Stimulated activated CD8-positive, alpha-beta memory T cell treated with anti-CD3 and anti-CD28 coated beads, Interleukin-7, amount 100 ng/mL, for 4 hours (primary cell): ENCODE measurements around the gene RER1.
"Not testable (repeated sequence)": the region's sequence is repeated elsewhere in the genome, so short reads cannot be mapped to it uniquely, and the experiment has no call there.

Experiments used
- DNase-seq, 2 donors: peaks; one replicate each; pipeline ENCODE4 v3.0.0-alpha.2; 2020; ENCODE audit warnings: low read depth in 2 of 2

The RER1 gene

GRCh38 chr1:2427976-2428375, 36.3 kb downstream of the RER1 start:
- no peak for DNase-seq

GRCh38 chr1:2428490-2428889, 36.8 kb downstream of the RER1 start:
- no peak for DNase-seq

DNA sequence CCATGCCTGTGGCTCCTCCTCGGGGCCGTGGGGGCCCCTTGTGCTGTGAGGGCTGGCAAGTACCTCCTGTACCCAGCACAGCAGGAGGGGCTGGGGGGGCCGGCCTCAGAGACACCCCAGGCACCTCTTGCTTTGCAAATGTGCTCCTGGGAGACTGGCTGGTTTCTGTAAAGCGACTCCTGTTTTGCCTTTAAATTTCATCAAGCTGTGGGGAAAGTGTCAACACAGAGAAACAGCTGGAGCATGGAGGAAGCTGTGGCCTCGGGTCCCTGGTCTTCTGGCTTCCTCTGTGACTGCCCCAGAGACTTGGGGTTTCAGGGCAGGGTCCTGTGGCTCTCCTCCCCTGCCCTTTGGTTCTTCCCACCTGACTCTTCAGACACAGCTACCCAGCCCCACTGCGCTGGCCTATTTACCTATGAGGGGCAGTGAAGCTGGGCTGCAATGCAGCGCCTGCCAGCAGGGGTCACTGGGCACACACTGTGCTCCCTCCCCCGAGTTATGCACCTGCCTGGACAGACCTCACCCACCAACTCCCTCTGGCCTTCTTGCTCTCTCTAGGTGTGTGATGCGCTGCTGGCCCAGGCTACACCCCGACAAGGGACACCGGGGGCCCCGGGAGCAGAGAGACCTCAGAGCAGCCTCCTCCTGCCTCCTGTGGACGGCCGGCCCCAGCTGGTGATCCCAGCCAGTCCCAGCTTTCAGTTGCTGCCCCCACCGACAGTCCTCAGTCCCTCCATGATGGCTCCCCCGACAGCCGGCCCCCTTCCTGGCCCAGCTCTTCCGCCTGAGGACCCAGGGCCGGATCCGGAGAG, 38.3 kb downstream of the RER1 start:
- no peak for DNase-seq

DNA sequence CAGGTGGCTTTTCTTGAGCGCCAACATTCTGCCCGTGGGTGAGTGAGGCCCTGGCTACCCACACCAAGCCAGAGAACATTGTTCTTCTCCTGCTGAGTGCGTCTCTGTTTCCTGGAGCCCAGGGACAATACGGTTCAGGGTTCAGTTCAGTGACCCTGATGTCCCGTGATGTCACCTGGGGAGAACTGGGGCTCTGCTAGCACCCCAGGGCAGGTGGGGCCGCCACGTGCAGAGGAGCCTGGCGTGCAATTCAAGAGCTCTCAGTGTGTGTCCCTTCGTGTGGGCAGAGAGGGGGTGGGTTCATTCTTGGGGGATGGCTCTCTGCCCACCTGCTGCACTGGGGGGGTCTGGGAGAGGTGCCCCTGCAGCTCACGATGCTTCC, 38.9 kb downstream of the RER1 start:
- no peak for DNase-seq

DNA sequence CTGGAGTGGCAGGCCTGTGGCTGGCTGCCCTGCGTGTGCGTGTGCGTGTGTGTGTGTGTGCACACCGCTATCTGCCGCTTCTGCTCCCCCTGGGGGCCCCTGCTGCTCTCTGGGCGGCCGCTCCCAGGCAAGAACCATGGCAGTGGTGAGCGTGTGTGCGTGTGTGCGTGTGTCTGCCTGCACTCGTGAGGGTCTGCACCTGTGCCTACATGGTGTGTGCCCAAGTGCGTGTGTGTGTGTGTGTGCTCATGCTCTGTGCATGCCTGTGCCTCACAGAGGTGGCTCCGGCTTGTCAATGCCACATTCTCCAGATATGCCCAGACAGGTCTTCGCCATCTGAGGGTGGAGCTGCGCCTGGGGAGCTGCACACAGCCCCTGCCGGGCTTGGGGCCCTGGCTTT, 39.5 kb downstream of the RER1 start:
- DNase-seq = no peak

GRCh38 chr1:2431518-2431917, 39.9 kb downstream of the RER1 start:
- DNase-seq = no peak

DNA sequence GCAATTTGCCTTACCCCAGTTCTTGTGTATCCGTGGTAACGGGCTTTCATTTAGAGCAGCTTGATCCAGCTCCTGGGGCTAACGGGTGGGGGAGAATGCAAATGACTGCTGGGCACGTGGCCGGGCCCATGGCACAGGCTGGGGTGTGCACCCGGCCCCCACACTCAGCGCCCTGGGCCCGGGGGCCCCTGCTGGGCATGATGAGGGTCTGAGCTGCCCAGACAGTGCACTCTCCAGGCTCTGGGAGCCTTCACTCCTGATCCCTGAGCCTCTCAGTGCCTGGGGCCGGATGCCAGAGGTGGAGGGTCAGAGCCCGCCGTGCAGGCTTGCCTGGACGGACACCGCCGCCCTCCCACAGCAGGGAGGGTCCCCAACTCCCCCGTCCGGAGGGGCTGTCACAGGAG, 40.8 kb downstream of the RER1 start:
- no peak for DNase-seq

GRCh38 chr1:2433196-2433595, 41.6 kb downstream of the RER1 start:
- DNase-seq = no peak

- no peak for DNase-seq
Measured at GRCh38 chr1:2433936-2434655, 42.5 kb downstream of the RER1 start.

GRCh38 chr1:2435091-2435490, 43.5 kb downstream of the RER1 start:
- DNase-seq = no peak

DNA sequence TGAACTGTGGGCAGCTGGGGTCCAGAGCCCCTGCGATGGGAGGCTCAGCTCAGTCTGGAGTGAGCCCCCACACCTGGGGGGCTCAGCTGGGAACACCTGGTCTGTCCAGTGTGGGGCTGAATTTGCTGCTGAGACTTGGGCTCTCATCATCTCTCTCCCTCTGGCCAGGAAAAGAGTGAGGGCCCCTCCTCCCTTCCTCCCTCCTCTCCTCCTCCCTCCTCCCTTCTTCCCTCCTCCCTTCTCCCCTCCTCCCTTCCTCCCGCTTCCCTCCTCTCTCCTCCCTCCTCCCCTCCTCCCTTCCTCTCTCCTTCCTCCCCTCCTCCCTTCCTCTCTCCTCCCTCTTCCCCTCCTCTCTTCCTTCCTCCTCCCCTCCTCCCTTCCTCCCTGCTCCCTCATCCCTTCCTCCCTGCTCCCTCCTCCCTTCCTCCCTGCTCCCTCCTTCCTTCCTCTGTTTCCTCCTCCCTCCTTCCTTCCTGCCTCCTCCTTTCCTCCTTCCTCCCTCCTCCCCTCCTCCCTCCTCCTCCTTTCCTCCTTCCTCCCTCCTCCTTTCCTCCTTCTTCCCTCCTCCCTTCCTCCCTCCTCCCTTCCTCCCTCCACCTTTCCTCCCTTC, 44.2 kb downstream of the RER1 start:
- DNase-seq = no peak

DNA sequence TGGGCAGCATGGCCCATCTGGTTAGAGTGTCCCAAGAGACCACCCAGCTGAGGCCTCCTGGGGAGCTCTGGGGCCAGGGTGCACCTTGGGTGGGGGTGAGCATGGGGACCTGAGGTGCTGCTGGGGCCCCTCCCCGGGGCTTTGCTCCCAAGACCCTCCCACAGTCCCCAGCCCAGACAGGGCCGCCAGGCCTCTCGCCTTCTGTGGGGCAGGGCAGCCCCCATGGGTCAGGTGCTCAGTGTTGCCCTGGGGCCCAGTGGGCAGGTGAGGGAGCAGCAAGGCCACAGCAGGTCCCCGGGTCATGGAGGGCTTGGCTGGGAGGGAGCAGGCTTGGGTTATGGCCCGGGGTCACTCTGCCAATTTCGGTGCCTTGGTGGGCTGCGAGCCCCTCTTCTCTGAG, 45.2 kb downstream of the RER1 start:
- no peak for DNase-seq

DNA sequence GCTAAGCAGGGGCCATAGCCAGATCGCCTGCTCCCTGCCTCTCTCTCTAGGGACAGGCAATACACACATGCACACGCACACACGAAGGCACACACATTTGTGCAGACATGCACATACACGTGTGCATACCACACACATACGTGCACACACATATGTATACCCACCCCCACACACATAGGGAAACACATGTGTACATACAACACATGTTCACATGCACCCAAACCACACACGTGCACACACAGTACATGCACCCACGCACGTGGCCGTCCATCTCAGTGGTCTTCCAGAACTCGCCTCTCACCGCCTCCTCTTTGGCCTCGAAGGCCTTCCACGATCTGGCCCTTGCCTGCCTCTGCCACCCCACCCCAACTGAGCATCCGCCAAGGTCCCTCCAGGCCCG, 46.0 kb downstream of the RER1 start:
- no peak for DNase-seq

- no peak for DNase-seq
Measured at GRCh38 chr1:2438038-2438437, 46.4 kb downstream of the RER1 start.

GRCh38 chr1:2438641-2439040, 47.0 kb downstream of the RER1 start:
- no peak for DNase-seq

- DNase-seq = no peak
Measured at GRCh38 chr1:2439369-2439768, 47.7 kb downstream of the RER1 start.

DNA sequence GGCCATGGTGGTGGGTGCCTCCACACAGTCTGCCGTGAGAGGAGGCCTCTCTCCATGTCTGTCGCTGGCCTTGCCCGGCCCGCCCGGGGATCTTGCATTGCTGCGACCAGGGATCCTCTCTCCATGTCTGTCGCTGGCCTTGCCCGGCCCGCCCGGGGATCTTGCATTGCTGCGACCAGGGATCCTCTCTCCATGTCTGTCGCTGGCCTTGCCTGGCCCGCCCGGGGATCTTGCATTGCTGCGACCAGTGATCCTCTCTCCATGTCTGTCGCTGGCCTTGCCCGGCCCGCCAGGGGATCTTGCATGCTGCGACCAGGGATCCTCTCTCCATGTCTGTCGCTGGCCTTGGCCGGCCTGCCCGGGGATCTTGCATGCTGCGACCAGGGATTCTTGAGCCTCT, 48.7 kb downstream of the RER1 start:
- not testable (repeated sequence) for DNase-seq

DNA sequence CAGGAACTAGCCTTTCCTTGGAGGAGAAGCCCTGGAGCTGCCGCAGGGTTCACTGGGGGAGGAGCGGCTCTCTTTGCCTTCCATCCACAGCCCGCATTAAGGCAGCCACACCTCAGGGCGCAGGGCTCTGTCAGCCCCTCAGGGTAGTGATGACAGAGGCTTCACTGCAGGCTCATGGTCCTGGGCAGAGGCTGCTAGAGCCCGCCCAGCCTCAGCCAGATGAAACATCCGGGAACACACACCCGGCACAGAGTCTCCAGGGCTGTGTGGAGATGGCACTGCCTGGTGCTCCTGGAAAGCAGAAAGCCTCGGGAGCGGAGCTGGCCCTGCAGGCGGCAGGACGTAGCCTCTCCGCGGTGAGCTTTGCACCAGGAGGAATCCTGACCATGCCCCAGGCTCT, 50.1 kb downstream of the RER1 start:
- DNase-seq = no peak

DNA sequence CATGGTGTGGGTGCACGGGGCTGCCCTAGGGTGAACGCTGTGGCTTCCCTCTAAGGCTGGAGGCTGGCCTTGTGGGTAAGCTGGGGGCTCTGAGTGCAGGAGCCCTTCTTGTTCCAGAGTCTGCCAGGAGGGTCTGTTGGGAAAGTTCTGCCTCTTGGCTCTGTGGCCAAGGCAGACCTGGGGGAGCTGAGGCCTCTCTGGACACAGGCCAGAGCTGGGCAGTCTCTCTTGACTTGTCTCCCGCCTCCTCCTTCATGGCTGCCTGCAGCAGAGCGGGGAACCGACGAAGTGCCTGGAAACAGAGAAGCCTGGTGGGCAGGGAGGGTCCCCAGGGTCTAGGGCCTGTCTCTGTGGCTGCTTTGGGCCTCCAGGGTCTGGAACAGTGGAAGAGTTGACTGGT, 51.0 kb downstream of the RER1 start:
- no peak for DNase-seq

- DNase-seq = no peak
Measured at GRCh38 chr1:2443277-2444137, 51.9 kb downstream of the RER1 start.

- no peak for DNase-seq
Measured at GRCh38 chr1:2444138-2444591, 52.5 kb downstream of the RER1 start.
